ENCODE measurements around the gene HOXA7.

HOXA7 gene

GRCh38 chr7:27117887-27118491, 38.5 kb downstream of the HOXA7 start:
- Histone ChIP-seq H4K20me1 (ENCODE audit: control insufficient read depth, insufficient read depth, low read depth, low read length) (no peaks in the 10 kb centered on the region), H3K27ac (ENCODE audit: low read depth, low read length) (no peak overlapping the region), H3K9me3 (ENCODE audit: control insufficient read depth, insufficient read depth, low read length) (no peaks in the 10 kb centered on the region), H3K36me3 (ENCODE audit: control insufficient read depth, low read length) (no peaks in the 10 kb centered on the region), H3K4me2 (ENCODE audit: low read length) (no peak overlapping the region), H3K27me3 (ENCODE audit: control insufficient read depth, low read length) (no peaks in the 10 kb centered on the region), H3F3A (ENCODE audit: control insufficient read depth, insufficient read depth) (no peaks in the 10 kb centered on the region), H3K9me2 (replicated peaks; ENCODE audit: control insufficient read depth, low read length) (no peaks in the 10 kb centered on the region), H3K4me3 (ENCODE audit: low read length) (no peak overlapping the region), H3K79me2 (ENCODE audit: control insufficient read depth, low read length) (no peaks in the 10 kb centered on the region), H3K4me1 (ENCODE audit: control insufficient read depth, low read length) (no peaks in the 10 kb centered on the region)
- no peak for TF ChIP-seq EZH2phosphoT487 (IDR thresholded peaks at IDR 0.05; ENCODE audit: borderline replicate concordance, low read length)
- no peak for TF ChIP-seq CTCF (IDR thresholded peaks at IDR 0.05; ENCODE audit: low read depth, low read length, poor library complexity, severe bottlenecking)

DNA sequence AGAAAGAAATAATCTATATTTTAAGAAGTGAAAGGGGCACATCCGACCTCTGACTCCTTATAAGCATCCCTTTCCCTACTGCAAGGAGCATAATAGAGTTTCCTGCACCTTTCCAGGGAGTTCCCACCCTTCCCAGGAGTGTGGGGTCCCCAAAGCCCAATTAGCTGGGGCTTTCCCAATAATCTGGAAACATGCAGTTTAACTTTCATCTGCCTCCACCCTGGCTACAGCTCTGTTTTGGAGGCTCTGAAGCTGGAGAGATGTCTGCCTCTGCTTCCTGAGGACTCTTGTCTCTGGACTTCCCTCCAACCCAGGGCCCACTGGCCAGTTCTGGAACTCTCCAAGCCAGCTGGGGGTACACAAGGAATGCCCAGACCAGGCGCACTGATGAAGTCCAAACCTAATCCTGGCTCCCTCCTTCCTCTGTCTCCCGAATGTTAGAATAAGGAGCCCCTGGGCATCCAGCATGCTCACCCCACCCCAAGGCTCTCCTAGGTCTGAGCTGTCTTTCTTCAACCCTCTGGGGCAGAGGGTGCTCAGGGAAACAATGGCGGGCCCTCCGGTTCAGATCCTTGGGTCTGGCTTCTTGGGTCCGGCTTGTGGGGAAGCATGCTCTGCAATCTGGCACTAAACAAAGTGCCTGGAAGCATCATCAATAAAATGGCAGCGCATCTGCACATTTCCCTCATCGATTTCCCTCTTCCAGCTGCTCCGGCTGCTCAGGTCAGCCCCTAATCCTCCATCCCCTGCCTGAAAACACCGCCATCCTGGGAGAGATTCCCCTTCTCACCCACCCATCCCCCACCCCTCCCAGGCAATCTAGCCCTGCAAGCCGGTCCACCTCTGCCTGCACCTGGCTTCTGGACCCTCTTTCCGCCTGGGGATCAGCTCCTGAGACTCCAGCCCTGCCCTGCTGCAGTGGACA, 39.3 kb downstream of the HOXA7 start:
- H3K27me3 ChIP-seq (ENCODE audit: control insufficient read depth, low read length), result no peaks in the 10 kb centered on the region
- H4K20me1 ChIP-seq (ENCODE audit: control insufficient read depth, insufficient read depth, low read depth, low read length), result no peaks in the 10 kb centered on the region
- H3F3A ChIP-seq (ENCODE audit: control insufficient read depth, insufficient read depth), result no peaks in the 10 kb centered on the region
- H3K9me2 ChIP-seq (replicated peaks; ENCODE audit: control insufficient read depth, low read length), result no peaks in the 10 kb centered on the region
- no peak overlapping the region for H3K4me3 ChIP-seq (ENCODE audit: low read length)
- H3K27ac ChIP-seq (ENCODE audit: low read depth, low read length), result no peak overlapping the region
- TF ChIP-seq EZH2phosphoT487 (IDR thresholded peaks at IDR 0.05; ENCODE audit: borderline replicate concordance, low read length) (no peak), CTCF (IDR thresholded peaks at IDR 0.05; ENCODE audit: low read depth, low read length, poor library complexity, severe bottlenecking) (no peak)
- no peaks in the 10 kb centered on the region for H3K79me2 ChIP-seq (ENCODE audit: control insufficient read depth, low read length)
- no peak overlapping the region for H3K4me2 ChIP-seq (ENCODE audit: low read length)
- H3K36me3 ChIP-seq (ENCODE audit: control insufficient read depth, low read length), result no peaks in the 10 kb centered on the region
- no peaks in the 10 kb centered on the region for H3K9me3 ChIP-seq (ENCODE audit: control insufficient read depth, insufficient read depth, low read length)
- no peaks in the 10 kb centered on the region for H3K4me1 ChIP-seq (ENCODE audit: control insufficient read depth, low read length)

DNA sequence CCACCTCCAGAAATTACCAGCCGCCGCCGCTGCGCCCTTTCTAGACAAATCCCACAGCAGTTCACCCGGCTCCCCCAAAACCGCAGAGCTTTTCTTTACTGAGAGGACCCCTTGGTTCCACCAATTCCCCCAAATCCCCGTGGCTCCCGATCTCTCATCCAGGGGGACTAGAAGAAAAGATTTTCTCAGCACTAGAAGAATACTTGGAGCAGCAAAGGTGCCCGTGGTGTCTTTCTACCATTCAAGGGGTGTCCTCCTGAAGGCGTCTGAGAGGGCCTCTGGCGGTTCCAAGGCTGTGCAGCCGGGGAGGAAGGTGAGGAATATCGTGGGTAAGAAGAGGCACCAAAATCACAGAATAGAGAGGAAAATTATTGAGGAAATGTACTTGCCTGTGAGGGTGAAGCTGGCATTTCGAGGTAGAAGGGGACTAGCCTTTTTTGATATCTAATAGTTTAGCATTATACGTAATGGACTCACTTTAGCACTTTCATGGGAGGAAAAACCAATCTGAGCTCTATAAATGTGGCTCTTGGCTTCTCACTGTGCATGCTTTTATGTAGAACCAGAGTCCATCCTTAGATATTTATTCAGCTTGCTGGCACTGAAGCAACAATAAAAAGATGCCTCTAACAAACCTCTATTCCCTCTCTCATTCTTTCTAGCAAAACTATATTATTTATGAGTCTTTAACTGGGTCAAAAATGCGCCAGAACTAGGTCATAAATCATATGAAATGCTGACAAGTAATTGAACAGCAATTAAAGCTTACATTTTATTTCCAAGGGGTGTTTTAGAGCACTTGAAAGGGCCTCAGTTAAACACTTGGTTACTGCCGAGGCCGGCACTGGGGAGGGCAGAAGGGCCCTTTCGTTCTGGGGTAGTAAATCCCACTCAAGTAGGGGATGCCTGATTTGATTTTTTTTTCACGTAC, 40.2 kb downstream of the HOXA7 start:
- Histone ChIP-seq H3K9me2 (replicated peaks; ENCODE audit: control insufficient read depth, low read length) (no peaks in the 10 kb centered on the region), H3K27ac (ENCODE audit: low read depth, low read length) (no peak overlapping the region), H3F3A (ENCODE audit: control insufficient read depth, insufficient read depth) (no peaks in the 10 kb centered on the region), H3K4me3 (ENCODE audit: low read length) (no peak overlapping the region), H3K9me3 (ENCODE audit: control insufficient read depth, insufficient read depth, low read length) (no peaks in the 10 kb centered on the region), H3K4me1 (ENCODE audit: control insufficient read depth, low read length) (no peaks in the 10 kb centered on the region), H3K27me3 (ENCODE audit: control insufficient read depth, low read length) (no peaks in the 10 kb centered on the region), H4K20me1 (ENCODE audit: control insufficient read depth, insufficient read depth, low read depth, low read length) (no peaks in the 10 kb centered on the region), H3K79me2 (ENCODE audit: control insufficient read depth, low read length) (no peaks in the 10 kb centered on the region), H3K4me2 (ENCODE audit: low read length) (no peak overlapping the region), H3K36me3 (ENCODE audit: control insufficient read depth, low read length) (no peaks in the 10 kb centered on the region)
- no peak for TF ChIP-seq CTCF (IDR thresholded peaks at IDR 0.05; ENCODE audit: low read depth, low read length, poor library complexity, severe bottlenecking)
- no peak for TF ChIP-seq EZH2phosphoT487 (IDR thresholded peaks at IDR 0.05; ENCODE audit: borderline replicate concordance, low read length)
